Endothelial cell of hepatic sinusoid (primary cell): Measurements from ENCODE around the gene ITGAV.

Experiments
- in situ Hi-C: cut with HindIII; loops from 2 replicates; pipeline ENCODE4 v1.10.0; 2017; ENCODE audit warnings: low sequenced_read_pairs

Gene ITGAV

DNA sequence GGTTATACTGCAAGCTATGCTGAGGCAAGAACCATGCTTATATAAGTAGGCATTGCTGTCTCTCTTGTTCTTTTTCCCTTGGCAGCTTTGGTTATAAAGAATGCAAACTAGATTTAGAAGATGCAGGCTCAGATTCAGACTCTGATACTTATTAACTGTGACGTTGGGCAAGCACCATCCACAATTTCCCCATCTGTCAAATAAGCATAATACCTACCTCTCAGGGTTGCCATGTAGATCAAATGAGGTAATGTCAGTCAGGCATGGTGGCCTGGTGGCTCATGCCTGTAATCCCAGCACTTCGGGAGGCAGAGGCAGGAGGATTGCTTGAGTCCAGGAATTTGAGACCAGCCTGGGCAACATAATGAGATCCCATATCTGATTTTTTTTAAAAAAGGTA is 21.7 kb downstream of the ITGAV start:
- in situ Hi-C loops = no loop called here

DNA sequence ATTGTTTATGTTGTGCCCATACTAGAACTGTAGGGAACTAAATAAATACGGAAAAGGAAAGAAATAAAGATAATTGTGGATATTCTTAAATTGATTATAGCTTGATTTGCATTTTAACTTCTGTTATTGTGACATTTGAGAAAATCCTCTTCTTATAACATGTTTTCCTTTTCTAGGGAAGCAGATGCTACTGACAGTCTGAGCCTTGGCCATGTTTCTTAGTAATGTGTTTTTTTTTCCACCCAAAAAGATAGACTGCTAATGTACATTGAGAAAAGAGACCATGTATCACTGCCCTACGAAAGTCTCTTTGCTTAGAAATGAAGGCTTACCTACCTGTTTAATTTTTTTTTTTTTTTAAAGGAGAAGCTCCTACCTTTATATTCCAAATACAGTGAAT is 22.2 kb downstream of the ITGAV start:
- in situ Hi-C loops = no loop called here

DNA sequence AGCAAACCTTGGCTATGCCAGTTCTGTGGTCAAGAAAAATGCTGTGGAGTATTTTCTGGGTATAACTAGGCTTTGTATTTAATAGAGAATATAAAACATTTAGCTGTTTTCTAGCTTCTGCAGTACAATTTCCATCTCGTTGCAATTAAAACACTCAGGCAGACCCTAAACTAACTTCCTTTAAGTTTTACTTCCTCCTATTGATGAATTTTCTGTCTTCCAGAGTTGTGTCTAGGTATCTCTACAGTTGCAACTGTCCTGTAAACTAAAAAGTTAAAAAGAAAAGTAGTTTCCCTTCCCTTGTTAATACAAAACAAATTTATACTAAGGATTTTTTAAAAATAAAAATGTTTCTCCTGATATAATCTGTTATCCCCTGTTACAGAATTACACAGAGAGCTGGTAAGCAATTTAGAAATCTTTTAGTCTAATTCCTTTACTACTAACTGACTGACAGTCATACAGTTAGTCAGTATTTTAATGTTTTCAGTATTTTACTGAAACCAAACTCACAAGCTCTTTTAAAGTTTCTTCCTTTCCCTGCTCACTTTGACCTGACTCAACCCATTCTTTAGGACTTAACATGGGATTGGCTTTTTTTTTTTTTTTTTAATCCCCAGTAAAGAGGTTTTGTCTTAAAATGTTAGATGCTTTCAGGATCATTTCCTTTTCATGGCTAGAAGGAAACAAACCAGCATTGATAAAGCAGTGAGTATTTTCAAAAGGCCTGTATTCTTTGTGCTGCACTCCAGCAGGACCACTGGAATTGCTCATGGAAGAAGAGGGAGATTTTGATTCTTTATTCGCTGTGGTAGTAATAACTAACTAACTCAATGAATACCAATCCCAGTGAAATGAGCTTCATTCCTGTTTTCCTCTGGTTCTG is 22.9 kb downstream of the ITGAV start:
- in situ Hi-C loops = no loop called here

DNA sequence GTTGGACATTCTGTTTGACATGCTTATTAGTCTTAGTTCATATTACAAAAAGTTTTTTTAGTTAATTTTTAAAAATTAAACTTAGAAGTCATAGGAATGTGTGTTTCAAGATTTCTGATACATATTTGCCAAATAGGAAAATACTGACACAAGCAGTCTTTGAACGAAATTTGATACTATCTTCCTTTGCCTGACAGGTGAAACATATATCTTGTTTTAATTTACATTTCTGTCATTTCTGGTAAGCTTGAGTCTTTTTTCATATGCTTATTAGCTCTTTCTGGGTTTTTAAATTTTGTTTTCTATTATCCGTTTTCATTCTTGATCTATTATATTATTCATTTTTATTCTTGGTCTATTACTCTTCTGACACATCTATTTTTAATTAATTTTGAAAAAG is 24.5 kb downstream of the ITGAV start:
- in situ Hi-C loops = no loop called here

DNA sequence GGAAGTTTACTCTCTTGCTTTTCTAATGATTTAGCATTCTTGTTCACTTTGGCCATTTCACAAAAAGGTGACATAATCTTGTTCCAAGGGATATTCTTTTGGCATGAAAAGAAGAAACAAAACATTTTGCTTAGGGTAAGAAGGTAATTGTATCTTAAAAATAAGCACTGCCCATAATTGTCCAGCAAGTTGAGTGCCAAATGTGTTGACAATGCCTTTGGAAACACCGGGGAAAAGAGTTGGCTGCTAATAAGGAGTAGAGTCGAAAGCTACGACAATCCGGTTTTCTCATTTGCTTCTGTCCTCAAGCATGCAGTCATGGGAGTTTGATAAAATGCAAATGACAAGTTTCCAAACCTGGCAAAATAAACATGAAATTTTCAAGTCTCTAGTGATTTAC is 27.3 kb downstream of the ITGAV start:
- in situ Hi-C loops = no loop called here

DNA sequence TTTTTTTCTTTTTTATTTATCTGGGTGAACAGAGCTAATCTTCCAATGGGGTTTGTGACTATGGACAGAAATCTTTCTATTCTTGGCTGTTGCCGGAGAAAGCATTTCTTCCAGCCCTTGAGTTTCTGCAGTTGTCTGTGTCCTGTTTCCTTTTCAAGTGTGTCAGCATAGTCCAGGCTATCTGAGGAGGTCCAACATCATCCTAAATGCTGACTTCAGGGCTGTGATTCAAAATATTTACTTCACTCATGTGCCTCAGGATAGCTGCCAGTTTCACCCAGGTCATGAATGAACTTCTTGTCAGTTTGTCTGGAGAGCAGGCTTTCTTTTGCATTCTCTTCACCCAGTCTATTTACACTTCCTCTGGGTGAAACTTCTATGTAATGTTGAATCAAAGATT is 27.9 kb downstream of the ITGAV start:
- in situ Hi-C loops = no loop called here

DNA sequence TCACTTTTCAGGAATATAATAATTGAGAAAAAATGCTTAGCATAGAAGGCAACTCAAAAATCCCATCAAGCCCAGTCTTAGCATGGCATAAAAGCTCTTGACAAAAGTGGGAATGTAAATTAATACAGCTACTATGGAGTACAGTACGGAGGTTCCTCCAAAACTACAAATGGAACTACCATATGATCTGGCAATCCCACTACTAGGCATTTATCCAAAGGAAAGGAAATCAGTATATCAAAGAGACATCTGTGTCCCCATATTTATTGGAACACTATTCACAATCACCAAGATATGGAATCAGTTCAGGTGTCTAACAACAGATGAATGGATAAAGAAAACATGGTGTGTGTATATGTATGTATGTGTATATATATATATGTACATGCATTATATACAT is 28.8 kb downstream of the ITGAV start:
- in situ Hi-C loops = no loop called here

DNA sequence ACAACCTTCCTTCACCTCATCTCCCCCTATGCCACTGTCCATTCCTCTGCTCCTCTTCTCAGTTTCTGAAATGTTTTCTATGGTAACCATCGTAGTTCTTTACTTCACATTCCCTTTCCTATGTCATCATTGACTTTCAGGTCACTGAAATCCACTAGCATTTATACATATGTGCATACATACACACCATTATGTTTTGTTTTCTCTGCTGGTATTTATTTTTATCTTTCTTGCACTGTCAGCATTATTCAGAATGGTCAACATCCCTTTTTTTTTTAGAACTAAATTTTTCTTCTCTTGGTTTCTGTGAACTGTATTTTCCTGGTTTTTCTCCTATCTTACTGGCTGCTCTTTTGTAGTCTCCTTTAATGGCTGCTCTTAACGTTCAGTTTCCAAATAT is 33.2 kb downstream of the ITGAV start:
- in situ Hi-C loops = no loop called here

DNA sequence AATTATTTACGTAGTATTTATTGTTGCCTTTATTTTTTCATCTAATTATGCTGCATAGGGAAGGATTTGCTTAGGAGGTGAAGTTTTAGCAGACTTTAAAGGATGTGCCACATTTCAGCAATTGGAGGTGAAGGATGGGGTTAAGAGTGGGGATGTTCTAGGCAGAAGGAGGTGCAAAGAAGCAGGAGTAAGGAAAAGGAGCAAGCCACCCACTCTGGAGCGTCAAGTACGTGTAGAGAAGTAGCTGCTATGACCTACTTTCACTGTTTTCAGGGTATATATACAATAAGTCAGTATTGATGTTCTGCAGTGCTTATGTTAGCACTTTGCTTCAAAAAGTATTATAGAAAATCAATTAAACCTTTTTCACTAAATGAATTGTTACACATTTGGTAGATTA is 34.4 kb downstream of the ITGAV start:
- in situ Hi-C loops = no loop called here

DNA sequence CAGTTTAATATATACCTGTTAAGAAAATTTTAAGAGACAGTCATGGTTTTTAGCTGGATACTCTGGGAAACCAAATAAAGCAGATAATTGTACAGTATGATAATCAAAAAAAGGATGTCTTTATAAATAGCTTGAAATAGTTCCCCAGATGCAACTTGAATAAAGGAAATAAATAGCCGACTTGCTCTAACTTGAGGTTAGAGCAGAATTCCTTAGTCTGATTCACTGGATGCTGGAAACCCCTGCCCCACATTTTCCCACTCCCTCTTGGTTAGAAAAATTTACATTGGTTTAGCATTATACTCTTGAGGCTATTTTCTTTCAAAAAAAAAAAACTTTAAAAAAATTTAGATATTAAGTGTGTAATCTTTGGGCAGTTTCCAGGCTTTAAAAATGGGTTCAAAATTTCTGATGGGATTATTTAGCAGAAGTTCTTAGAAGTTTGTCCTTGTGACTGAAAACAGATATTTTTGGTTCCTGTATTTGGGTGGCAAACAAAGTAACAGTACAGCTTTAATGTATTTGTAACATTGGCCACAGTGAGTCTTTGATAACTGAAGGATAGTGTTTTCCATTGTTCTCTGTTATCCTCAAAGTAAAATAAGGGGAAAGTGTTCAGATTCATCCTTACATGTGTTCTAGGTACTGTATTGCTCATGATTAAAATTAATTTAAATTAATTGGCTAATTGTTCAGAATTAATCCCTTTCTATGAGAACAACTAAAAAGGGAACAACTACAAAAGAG is 39.6 kb downstream of the ITGAV start:
- in situ Hi-C loops = no loop called here

DNA sequence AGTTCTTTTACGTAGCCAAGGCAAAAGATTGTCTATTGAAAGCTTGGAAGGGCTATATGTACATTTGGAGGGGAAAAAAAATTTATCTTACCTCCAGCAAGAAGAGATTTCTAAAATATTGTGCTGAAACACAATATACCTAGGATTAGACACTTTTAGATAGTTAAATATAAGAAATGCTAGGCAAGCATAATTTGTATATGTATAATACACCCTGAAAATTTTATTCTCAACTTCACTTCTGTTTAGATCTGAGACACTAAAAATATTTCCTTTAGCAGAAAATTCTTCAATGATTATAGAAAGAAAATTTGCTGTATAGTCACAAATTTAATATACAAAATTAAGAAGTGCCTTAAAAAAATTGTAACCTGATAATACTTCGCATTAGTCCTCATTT is 42.6 kb downstream of the ITGAV start:
- in situ Hi-C loops = no loop called here

DNA sequence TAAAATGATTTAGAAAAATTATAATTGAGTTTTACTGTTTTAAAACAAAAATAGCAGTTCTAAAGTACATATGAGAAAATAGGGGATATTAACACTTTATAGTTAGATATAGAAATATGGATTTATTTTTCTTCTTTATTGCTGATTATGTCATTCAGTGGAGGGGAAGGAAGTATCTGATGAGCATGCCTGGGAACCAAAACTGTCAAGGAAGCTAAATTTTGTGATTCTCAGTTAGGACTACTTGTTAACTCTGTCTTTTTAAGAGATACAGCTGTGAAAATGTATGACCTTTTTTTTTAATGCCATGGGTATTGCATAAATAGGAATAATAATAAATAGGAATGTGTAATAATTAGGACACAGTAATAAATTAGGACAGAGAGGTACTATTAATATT is 44.8 kb downstream of the ITGAV start:
- in situ Hi-C loops = no loop called here

DNA sequence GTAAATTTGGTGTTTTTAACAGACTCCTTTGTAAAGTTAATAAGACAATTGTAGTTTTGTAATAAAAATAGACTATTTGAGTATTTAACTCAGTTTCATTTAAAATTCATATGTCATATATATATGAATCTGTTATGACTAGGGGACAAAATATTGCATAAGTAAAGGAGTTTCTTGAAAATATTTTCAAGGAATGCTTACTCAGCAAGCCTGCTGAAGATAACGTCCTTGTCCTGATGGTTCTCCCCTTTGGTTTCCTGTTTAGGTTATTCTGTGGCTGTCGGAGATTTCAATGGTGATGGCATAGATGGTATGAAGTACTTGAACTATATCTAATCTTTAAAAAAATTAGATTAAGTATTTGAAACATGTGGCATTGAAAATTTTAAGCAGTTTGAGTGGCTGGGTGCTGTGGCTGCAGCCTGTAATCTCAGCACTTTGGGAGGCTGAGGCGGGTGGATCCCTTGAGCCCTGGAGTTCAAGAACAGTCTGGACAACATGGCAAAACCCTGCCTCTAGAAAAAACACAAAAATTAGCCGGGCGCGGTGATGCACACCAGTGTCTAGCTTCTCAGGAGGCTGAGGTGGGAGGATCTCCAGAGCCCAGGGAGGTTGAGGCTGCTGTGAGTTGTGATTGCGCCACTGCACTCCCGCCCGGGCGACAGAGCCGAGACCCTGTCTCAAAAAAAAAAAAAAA is 47.1 kb downstream of the ITGAV start:
- in situ Hi-C loops = no loop called here

DNA sequence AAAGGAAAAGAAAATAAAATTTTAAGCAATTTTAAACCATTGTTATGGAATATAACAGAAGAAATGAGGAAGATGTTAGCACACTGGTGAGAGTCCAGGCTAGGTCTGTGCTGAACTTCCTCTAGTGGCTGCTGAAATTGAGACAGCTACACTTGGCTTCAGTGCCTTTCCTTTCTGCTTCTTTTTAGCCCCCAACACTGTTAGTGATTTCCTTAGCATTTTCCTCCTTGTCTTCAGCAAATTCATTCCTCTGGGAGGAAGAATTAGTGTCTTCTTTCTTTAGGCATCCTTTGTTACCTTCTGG is 47.6 kb downstream of the ITGAV start:
- in situ Hi-C loops = no loop called here

DNA sequence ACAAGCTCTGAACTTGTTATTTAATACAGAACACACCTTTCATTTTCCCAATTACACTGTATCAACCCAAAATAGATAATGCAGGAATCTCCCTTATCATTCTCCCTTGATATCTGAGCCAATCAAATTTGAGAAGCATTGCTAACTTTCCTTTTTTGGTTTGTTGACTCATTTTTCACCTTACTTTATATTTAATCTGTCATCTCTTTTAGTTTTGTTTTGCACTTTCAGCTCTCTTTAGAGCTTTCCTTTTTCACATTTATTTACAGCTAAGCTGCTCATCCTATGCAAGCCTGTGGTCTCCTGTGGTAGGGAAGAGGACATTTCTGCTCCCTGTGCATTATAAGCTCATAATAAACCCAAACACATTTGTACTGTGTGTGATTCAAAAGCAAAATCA is 50.1 kb downstream of the ITGAV start:
- in situ Hi-C loops = no loop called here

DNA sequence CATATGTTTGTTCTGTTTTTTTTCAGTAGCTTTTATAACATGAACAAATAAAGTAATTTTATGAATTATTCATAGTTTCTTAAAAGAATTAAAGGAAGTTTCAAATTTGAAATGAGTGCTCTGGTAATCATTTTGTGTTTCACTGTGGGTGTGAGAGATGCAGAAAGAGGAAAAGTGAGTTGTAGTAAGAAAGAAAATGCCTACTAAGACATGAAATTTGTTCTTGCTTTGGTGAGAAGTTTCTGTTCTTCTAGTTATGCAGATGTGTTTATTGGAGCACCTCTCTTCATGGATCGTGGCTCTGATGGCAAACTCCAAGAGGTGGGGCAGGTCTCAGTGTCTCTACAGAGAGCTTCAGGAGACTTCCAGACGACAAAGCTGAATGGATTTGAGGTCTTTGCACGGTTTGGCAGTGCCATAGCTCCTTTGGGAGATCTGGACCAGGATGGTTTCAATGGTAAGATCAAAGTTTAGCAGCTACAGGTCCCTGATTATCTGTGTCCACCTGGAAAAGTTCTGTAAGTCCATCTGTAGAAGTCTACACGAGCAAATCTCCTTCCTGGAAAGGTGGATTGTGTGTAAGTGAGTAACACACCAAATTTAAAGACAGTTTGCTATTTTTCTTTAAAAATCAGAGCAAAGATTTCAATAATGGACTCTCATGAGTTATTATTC is 51.4 kb downstream of the ITGAV start:
- in situ Hi-C loops = no loop called here

DNA sequence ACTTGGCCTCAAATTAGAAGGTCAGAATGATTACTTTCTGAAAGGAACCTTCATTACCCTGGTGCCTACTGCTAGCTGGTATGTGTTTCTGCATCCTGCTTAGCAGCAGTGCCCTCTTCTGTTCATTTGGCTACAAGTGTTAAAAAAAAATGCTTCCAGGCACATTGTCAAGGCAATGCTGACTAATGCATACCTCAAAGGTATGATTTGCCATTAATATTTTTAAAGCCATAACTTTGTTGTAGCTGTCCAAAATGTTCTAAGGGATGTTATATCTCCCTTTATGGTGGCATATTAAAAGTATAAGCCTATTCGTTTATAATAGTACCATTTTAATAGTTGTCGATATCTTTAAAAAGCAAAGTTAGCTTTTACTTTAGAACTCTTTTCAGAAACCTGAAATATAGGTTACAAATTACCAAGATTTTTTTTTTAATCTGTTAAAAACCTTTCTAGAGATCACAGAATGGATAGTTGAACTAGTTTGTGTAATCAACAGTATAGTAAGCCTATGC is 52.0 kb downstream of the ITGAV start:
- in situ Hi-C loops = no loop called here

DNA sequence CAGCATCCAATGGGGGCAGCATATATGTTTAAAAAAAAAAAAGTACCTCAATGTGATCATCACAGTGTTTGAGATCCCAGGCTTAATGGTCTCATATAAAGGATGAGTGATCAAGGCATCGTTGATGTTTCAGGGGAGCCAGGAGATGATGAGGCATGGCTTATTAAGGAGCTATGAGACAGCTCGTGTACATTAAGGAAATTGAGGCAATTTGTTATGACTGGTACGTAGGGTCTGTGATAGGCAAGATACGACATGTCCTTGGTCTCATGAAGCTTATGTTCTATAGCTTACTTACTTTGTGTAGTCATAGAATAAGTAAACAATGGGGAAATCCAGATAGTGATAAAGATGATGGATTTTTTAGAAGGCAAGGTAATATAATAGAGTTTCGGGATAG is 54.9 kb downstream of the ITGAV start:
- in situ Hi-C loops = loop anchor here (5.0 kb wide), 1 partner anchor 137 kb away; no protein-coding TSS in a partner anchor

DNA sequence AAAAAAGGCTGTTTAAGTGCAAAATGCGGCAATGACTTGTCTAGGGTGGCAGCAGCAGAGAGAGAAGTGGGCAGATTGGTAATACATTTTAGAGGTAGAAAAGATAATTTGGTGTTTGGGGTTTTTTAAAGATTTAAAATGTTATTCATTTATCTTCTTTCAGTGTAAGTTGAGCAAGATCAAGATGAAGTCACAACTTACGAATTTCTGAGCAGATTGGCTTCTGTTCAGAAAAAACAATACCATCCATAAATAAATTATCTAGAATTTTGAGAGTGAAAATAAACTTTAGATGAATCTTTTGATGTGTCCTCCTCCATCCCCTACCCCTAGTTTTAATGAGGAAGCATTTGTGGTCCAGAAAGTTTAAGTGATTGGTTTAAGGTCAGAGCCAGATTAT is 56.1 kb downstream of the ITGAV start:
- in situ Hi-C loops = loop anchor here (5.0 kb wide), 1 partner anchor 139 kb away; no protein-coding TSS in a partner anchor

DNA sequence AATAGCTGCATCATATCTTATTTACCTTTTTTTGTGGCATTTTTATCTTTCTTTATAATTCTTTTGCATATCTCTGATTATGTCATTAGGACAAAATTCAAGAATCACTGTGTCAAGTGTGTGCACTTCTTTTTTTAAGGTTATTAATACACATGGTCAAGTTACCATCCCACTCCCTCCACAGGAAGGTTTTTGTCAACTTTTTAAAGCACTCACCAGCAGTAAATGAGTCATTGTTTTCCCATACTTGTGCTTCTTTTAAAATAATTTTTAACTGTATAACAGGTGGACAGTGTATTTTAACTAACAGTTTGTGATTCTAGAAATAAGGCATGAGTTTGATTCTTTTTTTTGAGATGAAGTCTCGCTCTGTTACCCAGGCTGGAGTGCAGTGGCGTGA is 58.3 kb downstream of the ITGAV start:
- in situ Hi-C loops = loop anchor here (5.0 kb wide), 1 partner anchor 141 kb away; no protein-coding TSS in a partner anchor

DNA sequence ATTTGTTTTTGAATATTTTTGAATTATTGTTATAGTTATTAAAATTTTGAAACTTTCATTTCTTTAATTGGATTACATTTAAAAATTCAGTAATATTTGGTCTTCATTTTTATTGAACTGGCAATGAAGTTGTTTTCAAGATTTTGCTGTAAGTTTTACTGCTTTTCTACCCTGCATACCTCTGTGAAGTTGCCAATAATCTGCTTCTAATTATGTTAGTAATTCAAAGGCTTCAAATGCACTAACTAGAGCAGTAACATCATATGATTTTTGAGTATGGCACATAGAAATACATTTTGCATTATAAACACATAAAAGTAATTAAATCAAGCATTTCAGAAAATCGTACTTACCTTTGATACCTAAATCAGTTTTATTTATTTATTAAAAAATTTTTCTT is 63.7 kb downstream of the ITGAV start:
- in situ Hi-C loops = no loop called here
